Body of pancreas (tissue), 4 donors: ENCODE results near the gene TPPP3.

Experiments used
- CTCF ChIP-seq, 7 experiments: fragments of 450-650 bp in 4 of 7; fragments of 200-600 bp in 3 of 7; sonication (generic) in 3 of 7; IDR thresholded peaks; one replicate each; pipeline ENCODE4 v1.5.1; 2016 to 2019; ENCODE audit warnings: antibody characterized with exemption in 7 of 7
- POLR2A ChIP-seq, 3 donors: fragments of 450-650 bp; IDR thresholded peaks; one replicate each; pipeline ENCODE4 v1.6.1; 2016; ENCODE audit warnings: antibody characterized with exemption in 3 of 3, mild to moderate bottlenecking in 2 of 3

GRCh38 chr16:67429053-67429798 is 35.9 kb upstream of the TPPP3 start:
- no peak for TF ChIP-seq CTCF (IDR thresholded peaks at IDR 0.05)
- TF ChIP-seq POLR2A (IDR thresholded peaks at IDR 0.05) = no peak
